SK-N-SH treated with all-trans-retinoic acid at 6 μM for 48 hours (cell line): ENCODE results near the gene R3HDML.

Experiments
- ATAC-seq: fragments of 200-7000 bp; cut with Tn5 transposase; 3 replicates; pipeline ENCODE4 v1.9.1; 2020; ENCODE audit warnings: mild to moderate bottlenecking, moderate library complexity
- ARNTL ChIP-seq: fragments of 450-650 bp; formaldehyde crosslinking; IDR thresholded peaks from 2 replicates; pipeline ENCODE4 v1.5.0; 2020; ENCODE audit warnings: low read depth, mild to moderate bottlenecking, moderate library complexity, borderline replicate concordance
- BACH2 ChIP-seq: fragments of 250-450 bp; sonication (Bioruptor Pico); IDR thresholded peaks from 2 replicates; pipeline ENCODE4 v1.9.0; 2021; ENCODE audit warnings: mild to moderate bottlenecking, borderline replicate concordance
- CSDC2 ChIP-seq: fragments of 250-450 bp; sonication (Bioruptor Pico); IDR thresholded peaks from 2 replicates; pipeline ENCODE4 v1.5.0; 2020; ENCODE audit warnings: mild to moderate bottlenecking, moderate library complexity
- CSRNP3 ChIP-seq: fragments of 250-450 bp; sonication (Bioruptor Pico); IDR thresholded peaks from 2 replicates; pipeline ENCODE4 v1.5.1; 2021; ENCODE audit warnings: mild to moderate bottlenecking, moderate library complexity
- ESRRG ChIP-seq: fragments of 250-450 bp; sonication (Bioruptor Pico); IDR thresholded peaks from 2 replicates; pipeline ENCODE4 v1.6.1; 2021; ENCODE audit warnings: mild to moderate bottlenecking
- GLIS3 ChIP-seq: fragments of 250-450 bp; sonication (Bioruptor Pico); IDR thresholded peaks from 2 replicates; pipeline ENCODE4 v1.5.0; 2020; ENCODE audit warnings: mild to moderate bottlenecking, moderate library complexity
- ISL1 ChIP-seq: fragments of 250-450 bp; sonication (Bioruptor Pico); IDR thresholded peaks from 2 replicates; pipeline ENCODE4 v2.1.2; 2022; ENCODE audit warnings: mild to moderate bottlenecking, moderate library complexity
- PPARA ChIP-seq: fragments of 250-450 bp; sonication (Bioruptor Pico); IDR thresholded peaks from 2 replicates; pipeline ENCODE4 v1.5.0; 2020; ENCODE audit warnings: mild to moderate bottlenecking, borderline replicate concordance
- SNAI2 ChIP-seq: fragments of 250-450 bp; sonication (Bioruptor Pico); IDR thresholded peaks from 2 replicates; pipeline ENCODE4 v1.5.0; 2020; ENCODE audit warnings: mild to moderate bottlenecking, moderate library complexity
- TOX ChIP-seq: fragments of 250-450 bp; sonication (Bioruptor Pico); IDR thresholded peaks from 2 replicates; pipeline ENCODE4 v1.8.0; 2021; ENCODE audit warnings: mild to moderate bottlenecking, moderate library complexity, borderline replicate concordance
- ZC3H10 ChIP-seq: fragments of 250-450 bp; sonication (Bioruptor Pico); IDR thresholded peaks from 2 replicates; pipeline ENCODE4 v1.5.1; 2021; ENCODE audit warnings: mild to moderate bottlenecking, moderate library complexity
- ZFP3 ChIP-seq: fragments of 250-450 bp; sonication (Bioruptor Pico); IDR thresholded peaks from 2 replicates; pipeline ENCODE4 v1.5.0; 2020; ENCODE audit warnings: mild to moderate bottlenecking, moderate library complexity
- TF ChIP-seq, protein P1 (sequence below): fragments of 250-450 bp; sonication (Bioruptor Pico); IDR thresholded peaks from 2 replicates; pipeline ENCODE4 v1.8.0; 2020; ENCODE audit warnings: mild to moderate bottlenecking, moderate library complexity, borderline replicate concordance

The R3HDML gene

DNA sequence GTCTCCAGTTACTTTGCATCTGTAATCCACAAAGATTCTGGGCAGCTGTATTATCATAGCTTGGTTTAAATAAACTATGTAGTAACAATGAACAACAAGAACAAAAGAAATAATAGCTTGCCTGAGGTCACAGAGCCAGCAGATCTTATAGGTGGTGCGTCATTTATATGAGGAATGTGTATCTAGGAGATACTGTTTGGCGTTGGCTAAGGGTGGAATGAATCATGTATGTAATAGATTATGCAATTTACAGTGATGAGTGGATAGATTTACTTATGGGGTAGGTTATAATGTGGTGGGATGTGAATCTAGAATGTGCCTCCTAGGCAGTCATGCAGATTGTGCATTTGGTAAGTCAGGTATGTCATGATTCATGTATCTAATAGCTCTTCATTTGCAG is 61.5 kb downstream of the R3HDML start (continued):
- no peak for TF ChIP-seq PPARA (CRISPR knock-in tag)

GRCh38 chr20:44399446-44399845 is 62.6 kb downstream of the R3HDML start:
- no peak for ATAC-seq
- TF ChIP-seq ZC3H10 (CRISPR knock-in tag): no peak
- TF ChIP-seq CSDC2 (CRISPR knock-in tag): no peak
- TF ChIP-seq ZFP3 (CRISPR knock-in tag): no peak
- TF ChIP-seq ARNTL (CRISPR knock-in tag): no peak
- no peak for TF ChIP-seq TOX (CRISPR knock-in tag)
- no peak for TF ChIP-seq GLIS3 (CRISPR knock-in tag)

GRCh38 chr20:44400671-44400969 is 63.8 kb downstream of the R3HDML start:
- no peak for TF ChIP-seq BACH2
- TF ChIP-seq SNAI2 (CRISPR knock-in tag): no peak
- no peak for TF ChIP-seq ESRRG
- TF ChIP-seq CSDC2 (CRISPR knock-in tag): no peak
- TF ChIP-seq CSRNP3 (CRISPR knock-in tag): no peak
- TF ChIP-seq ISL1 (CRISPR knock-in tag): no peak
- no peak for TF ChIP-seq PPARA (CRISPR knock-in tag)
- TF ChIP-seq, protein P1, sequence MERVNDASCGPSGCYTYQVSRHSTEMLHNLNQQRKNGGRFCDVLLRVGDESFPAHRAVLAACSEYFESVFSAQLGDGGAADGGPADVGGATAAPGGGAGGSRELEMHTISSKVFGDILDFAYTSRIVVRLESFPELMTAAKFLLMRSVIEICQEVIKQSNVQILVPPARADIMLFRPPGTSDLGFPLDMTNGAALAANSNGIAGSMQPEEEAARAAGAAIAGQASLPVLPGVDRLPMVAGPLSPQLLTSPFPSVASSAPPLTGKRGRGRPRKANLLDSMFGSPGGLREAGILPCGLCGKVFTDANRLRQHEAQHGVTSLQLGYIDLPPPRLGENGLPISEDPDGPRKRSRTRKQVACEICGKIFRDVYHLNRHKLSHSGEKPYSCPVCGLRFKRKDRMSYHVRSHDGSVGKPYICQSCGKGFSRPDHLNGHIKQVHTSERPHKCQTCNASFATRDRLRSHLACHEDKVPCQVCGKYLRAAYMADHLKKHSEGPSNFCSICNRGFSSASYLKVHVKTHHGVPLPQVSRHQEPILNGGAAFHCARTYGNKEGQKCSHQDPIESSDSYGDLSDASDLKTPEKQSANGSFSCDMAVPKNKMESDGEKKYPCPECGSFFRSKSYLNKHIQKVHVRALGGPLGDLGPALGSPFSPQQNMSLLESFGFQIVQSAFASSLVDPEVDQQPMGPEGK (CRISPR knock-in tag): no peak
- TF ChIP-seq, all 23 proteins: peak for 0
- ATAC-seq: no peak
